ENCODE measurements around the gene PSD2. TPM values are rescaled to one million over a fixed set of nuclear protein-coding genes. Genes with fewer than 3 reads are reported as not detected.

Gene PSD2
- total RNA-seq, 1 experiment from 2014 or later, result 0.05 TPM

- DNase-seq (ENCODE audit: low read depth, low spot score), result no peak
- Histone ChIP-seq H3K27ac (ENCODE audit: low read length) (no peak overlapping the region), H3K9me3 (ENCODE audit: control insufficient read depth, insufficient read depth, low read depth, low read length) (no peaks in the 10 kb centered on the region), H3K4me3 (ENCODE audit: low read depth in 2 of 2, low read length in 2 of 2) (no peak overlapping the region), H3K27me3 (ENCODE audit: control insufficient read depth, insufficient read depth, low read length) (peaks cover 23% of the 10 kb centered on the region), H3K36me3 (ENCODE audit: control insufficient read depth, insufficient read depth, low read length) (no peaks in the 10 kb centered on the region), H3K4me1 (ENCODE audit: control insufficient read depth, insufficient read depth, low read length) (no peaks in the 10 kb centered on the region)
- BruUV-seq (replicated peaks), result no TSS peak
- CTCF ChIA-PET, result no interaction called here
- ATAC-seq, result no peak
- POLR2A ChIA-PET, result no interaction called here
- in situ Hi-C loops (cut with HindIII; ENCODE audit: low pct_unique_long_range_greater_than_20kb, low sequenced_read_pairs) (no loop called here), intact Hi-C loops (cut with micrococcal nuclease; ENCODE audit: unreplicated experiment) (no loop called here)
- TF ChIP-seq TCF7L2 (IDR thresholded peaks at IDR 0.05; ENCODE audit: low read depth, low read length) (no peak), POLR2AphosphoS5 (IDR thresholded peaks at IDR 0.05; ENCODE audit: low read depth, low read length) (no peak), CTCF (IDR thresholded peaks at IDR 0.05) (no peak), SIN3A (IDR thresholded peaks at IDR 0.05; ENCODE audit: borderline replicate concordance, insufficient read depth, low read depth, low read length) (no peak)
- TF ChIP-seq, protein P1, sequence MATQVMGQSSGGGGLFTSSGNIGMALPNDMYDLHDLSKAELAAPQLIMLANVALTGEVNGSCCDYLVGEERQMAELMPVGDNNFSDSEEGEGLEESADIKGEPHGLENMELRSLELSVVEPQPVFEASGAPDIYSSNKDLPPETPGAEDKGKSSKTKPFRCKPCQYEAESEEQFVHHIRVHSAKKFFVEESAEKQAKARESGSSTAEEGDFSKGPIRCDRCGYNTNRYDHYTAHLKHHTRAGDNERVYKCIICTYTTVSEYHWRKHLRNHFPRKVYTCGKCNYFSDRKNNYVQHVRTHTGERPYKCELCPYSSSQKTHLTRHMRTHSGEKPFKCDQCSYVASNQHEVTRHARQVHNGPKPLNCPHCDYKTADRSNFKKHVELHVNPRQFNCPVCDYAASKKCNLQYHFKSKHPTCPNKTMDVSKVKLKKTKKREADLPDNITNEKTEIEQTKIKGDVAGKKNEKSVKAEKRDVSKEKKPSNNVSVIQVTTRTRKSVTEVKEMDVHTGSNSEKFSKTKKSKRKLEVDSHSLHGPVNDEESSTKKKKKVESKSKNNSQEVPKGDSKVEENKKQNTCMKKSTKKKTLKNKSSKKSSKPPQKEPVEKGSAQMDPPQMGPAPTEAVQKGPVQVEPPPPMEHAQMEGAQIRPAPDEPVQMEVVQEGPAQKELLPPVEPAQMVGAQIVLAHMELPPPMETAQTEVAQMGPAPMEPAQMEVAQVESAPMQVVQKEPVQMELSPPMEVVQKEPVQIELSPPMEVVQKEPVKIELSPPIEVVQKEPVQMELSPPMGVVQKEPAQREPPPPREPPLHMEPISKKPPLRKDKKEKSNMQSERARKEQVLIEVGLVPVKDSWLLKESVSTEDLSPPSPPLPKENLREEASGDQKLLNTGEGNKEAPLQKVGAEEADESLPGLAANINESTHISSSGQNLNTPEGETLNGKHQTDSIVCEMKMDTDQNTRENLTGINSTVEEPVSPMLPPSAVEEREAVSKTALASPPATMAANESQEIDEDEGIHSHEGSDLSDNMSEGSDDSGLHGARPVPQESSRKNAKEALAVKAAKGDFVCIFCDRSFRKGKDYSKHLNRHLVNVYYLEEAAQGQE (IDR thresholded peaks at IDR 0.05; ENCODE audit: insufficient read depth in 1 of 2, low read depth in 2 of 2, low read length in 1 of 2), result no peak
Measured at GRCh38 chr5:139831624-139832023, 36.0 kb downstream of the PSD2 start.

- H3K36me3 ChIP-seq (ENCODE audit: control insufficient read depth, insufficient read depth, low read length), result no peaks in the 10 kb centered on the region
- H3K4me1 ChIP-seq (ENCODE audit: control insufficient read depth, insufficient read depth, low read length), result no peaks in the 10 kb centered on the region
- no peak for DNase-seq (ENCODE audit: low read depth, low spot score)
- in situ Hi-C loops (cut with HindIII; ENCODE audit: low pct_unique_long_range_greater_than_20kb, low sequenced_read_pairs), result no loop called here
- H3K27me3 ChIP-seq (ENCODE audit: control insufficient read depth, insufficient read depth, low read length), result peaks cover 23% of the 10 kb centered on the region
- no peak overlapping the region for H3K4me3 ChIP-seq (ENCODE audit: low read depth in 2 of 2, low read length in 2 of 2)
- ATAC-seq, result no peak
- POLR2A ChIA-PET, result no interaction called here
- CTCF ChIA-PET, result no interaction called here
- no peak overlapping the region for H3K27ac ChIP-seq (ENCODE audit: low read length)
- TF ChIP-seq, protein P1 (IDR thresholded peaks at IDR 0.05; ENCODE audit: insufficient read depth in 1 of 2, low read depth in 2 of 2, low read length in 1 of 2), result no peak
- TF ChIP-seq TCF7L2 (IDR thresholded peaks at IDR 0.05; ENCODE audit: low read depth, low read length) (no peak), POLR2AphosphoS5 (IDR thresholded peaks at IDR 0.05; ENCODE audit: low read depth, low read length) (no peak), CTCF (IDR thresholded peaks at IDR 0.05) (no peak), SIN3A (IDR thresholded peaks at IDR 0.05; ENCODE audit: borderline replicate concordance, insufficient read depth, low read depth, low read length) (no peak)
- no TSS peak for BruUV-seq (replicated peaks)
- H3K9me3 ChIP-seq (ENCODE audit: control insufficient read depth, insufficient read depth, low read depth, low read length), result no peaks in the 10 kb centered on the region
- intact Hi-C loops (cut with micrococcal nuclease; ENCODE audit: unreplicated experiment), result no loop called here
Measured at GRCh38 chr5:139833525-139833924, 37.9 kb downstream of the PSD2 start.
